ENCODE results near the gene SPDYE1. TPM values are rescaled to one million over a fixed set of nuclear protein-coding genes. Genes with fewer than 3 reads are reported as not detected.

Gene SPDYE1
- total RNA-seq, 1 donor, result not detected

DNA sequence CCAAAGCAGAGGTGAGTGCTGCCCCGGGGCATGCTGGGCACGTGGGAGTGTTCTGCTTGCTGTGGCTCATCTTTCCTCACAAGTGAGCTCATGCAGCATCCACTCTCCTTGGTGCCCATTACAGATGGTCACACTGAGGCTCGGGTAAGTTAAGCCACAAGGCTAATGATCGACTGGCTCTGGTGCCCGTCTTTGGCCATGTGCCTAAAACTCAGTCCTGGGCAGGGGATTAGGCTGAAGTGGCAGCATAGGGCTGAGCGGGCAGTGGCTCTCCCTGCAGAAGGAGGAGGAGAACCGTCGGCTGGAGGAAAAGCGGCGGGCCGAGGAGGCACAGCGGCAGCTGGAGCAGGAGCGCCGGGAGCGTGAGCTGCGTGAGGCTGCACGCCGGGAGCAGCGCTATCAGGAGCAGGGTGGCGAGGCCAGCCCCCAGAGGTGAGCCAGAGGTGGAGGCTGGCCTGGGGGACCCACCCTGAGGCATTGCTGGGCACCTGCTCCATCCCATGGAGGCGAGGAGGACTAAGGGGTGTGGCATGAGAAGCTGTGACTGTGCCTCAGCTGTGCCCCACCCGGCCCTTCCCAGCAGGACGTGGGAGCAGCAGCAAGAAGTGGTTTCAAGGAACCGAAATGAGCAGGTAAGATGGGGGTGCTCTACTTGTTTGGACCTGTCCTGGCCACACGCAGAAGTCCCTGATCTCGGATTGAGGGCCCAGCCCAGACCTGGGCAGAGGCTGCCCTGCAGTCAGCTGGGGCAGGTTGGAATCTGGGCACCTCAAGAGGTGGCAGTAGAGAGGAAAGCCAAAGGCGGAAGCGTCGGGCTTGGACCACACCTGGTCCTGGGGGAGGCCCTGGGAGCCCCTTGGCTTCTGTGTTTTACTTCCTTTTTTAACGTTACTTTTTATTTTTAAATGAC, 60.4 kb downstream of the SPDYE1 start:
- Histone ChIP-seq H3K4me3 (ENCODE audit: insufficient read depth, low read length) (no peak overlapping the region), H3K4me2 (ENCODE audit: insufficient read depth, low read length) (no peak overlapping the region), H3K36me3 (ENCODE audit: insufficient read depth, low read length) (peaks cover 70% of the 10 kb centered on the region), H3K9me3 (ENCODE audit: low read depth, low read length) (no peaks in the 10 kb centered on the region), H3K79me2 (ENCODE audit: insufficient read depth, low read length) (peaks cover 17% of the 10 kb centered on the region), H3K27ac (ENCODE audit: low read depth, low read length) (no peak overlapping the region), H3K27me3 (ENCODE audit: insufficient read depth, low read length) (no peaks in the 10 kb centered on the region), H3K4me1 (ENCODE audit: insufficient read depth, low read length) (no peaks in the 10 kb centered on the region), H4K20me1 (ENCODE audit: insufficient read depth, low read length) (peaks cover 36% of the 10 kb centered on the region), H2AFZ (ENCODE audit: low read length) (no peak overlapping the region)
- no peak for TF ChIP-seq CTCF (IDR thresholded peaks at IDR 0.05; ENCODE audit: extremely low read depth, low read depth, low read length)
- DNase-seq (ENCODE audit: insufficient read length, low spot score, missing footprints), result peak; percentile 56

GRCh38 chr7:44058759-44059218, 61.1 kb downstream of the SPDYE1 start:
- Histone ChIP-seq H4K20me1 (ENCODE audit: insufficient read depth, low read length) (peaks cover 36% of the 10 kb centered on the region), H3K9me3 (ENCODE audit: low read depth, low read length) (no peaks in the 10 kb centered on the region), H3K27me3 (ENCODE audit: insufficient read depth, low read length) (no peaks in the 10 kb centered on the region), H3K4me3 (ENCODE audit: insufficient read depth, low read length) (no peak overlapping the region), H3K4me2 (ENCODE audit: insufficient read depth, low read length) (no peak overlapping the region), H3K79me2 (ENCODE audit: insufficient read depth, low read length) (peaks cover 17% of the 10 kb centered on the region), H3K27ac (ENCODE audit: low read depth, low read length) (no peak overlapping the region), H3K36me3 (ENCODE audit: insufficient read depth, low read length) (peaks cover 66% of the 10 kb centered on the region), H3K4me1 (ENCODE audit: insufficient read depth, low read length) (no peaks in the 10 kb centered on the region), H2AFZ (ENCODE audit: low read length) (no peak overlapping the region)
- DNase-seq (ENCODE audit: insufficient read length, low spot score, missing footprints), result peak; percentile 58
- no peak for TF ChIP-seq CTCF (IDR thresholded peaks at IDR 0.05; ENCODE audit: extremely low read depth, low read depth, low read length)

DNA sequence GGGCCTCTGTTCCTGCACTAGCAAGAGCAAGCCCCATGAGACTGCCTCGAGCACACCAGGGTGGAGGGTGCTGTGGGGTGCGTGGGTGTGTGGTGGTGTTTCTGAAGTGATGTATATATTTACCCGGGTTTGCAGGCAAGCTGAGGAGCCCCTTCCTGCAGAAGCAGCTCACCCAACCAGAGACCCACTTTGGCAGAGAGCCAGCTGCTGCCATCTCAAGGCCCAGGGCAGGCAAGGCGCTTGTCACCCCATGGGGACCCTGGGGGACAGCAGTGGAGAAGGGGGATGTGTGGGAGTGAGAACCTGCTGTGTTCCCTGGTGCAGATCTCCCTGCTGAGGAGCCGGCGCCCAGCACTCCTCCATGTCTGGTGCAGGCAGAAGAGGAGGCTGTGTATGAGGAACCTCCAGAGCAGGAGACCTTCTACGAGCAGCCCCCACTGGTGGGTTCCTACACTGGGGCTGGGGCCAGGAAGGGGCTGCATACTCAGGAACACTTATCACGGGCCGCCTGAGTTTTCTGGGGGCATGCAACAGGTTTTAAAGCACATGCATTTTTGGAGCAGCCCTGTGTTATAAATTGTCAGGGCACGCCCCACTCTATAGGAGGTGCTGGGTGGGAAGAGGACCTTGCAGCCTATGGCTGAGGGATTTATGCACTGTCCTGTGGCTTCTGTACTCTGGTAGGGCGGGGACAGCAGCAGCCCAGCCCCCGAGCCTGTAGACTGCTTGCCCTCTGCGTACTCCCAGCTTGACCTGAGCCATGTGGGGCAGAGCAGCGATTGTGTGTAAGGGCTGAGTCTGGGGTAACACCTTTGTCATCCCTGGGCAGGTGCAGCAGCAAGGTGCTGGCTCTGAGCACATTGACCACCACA, 61.8 kb downstream of the SPDYE1 start:
- H3K27ac ChIP-seq (ENCODE audit: low read depth, low read length), result no peak overlapping the region
- no peaks in the 10 kb centered on the region for H3K4me1 ChIP-seq (ENCODE audit: insufficient read depth, low read length)
- peak; percentile 69 for DNase-seq (ENCODE audit: insufficient read length, low spot score, missing footprints)
- peaks cover 17% of the 10 kb centered on the region for H3K79me2 ChIP-seq (ENCODE audit: insufficient read depth, low read length)
- no peaks in the 10 kb centered on the region for H3K27me3 ChIP-seq (ENCODE audit: insufficient read depth, low read length)
- H2AFZ ChIP-seq (ENCODE audit: low read length), result no peak overlapping the region
- H3K4me3 ChIP-seq (ENCODE audit: insufficient read depth, low read length), result no peak overlapping the region
- peaks cover 36% of the 10 kb centered on the region for H4K20me1 ChIP-seq (ENCODE audit: insufficient read depth, low read length)
- TF ChIP-seq CTCF (IDR thresholded peaks at IDR 0.05; ENCODE audit: extremely low read depth, low read depth, low read length), result no peak
- H3K36me3 ChIP-seq (ENCODE audit: insufficient read depth, low read length), result peaks cover 66% of the 10 kb centered on the region
- H3K4me2 ChIP-seq (ENCODE audit: insufficient read depth, low read length), result no peak overlapping the region
- H3K9me3 ChIP-seq (ENCODE audit: low read depth, low read length), result no peaks in the 10 kb centered on the region

Other genes with a start within 250 kb of the SPDYE1 start
- gene BLVRA, start 239.2 kb upstream of the SPDYE1 start, total RNA-seq, result 20.6 and 21.5 TPM in 2 replicates
- gene MRPS24, start 128.4 kb upstream of the SPDYE1 start, total RNA-seq, result 69.0 and 93.7 TPM in 2 replicates
- 28.9 and 30.4 TPM in 2 replicates for gene URGCP, start 91.3 kb upstream of the SPDYE1 start, total RNA-seq
- gene UBE2D4, start 71.5 kb upstream of the SPDYE1 start, total RNA-seq, result 19.2 and 22.1 TPM in 2 replicates
- 97.5 and 105 TPM in 2 replicates for gene DBNL, start 46.8 kb downstream of the SPDYE1 start, total RNA-seq
- 0.29 and 0.36 TPM in 2 replicates for gene PGAM2, start 67.7 kb downstream of the SPDYE1 start, total RNA-seq
- gene POLM, start 84.6 kb downstream of the SPDYE1 start, total RNA-seq, result 35.9 and 40.9 TPM in 2 replicates
- gene AEBP1, start 106.4 kb downstream of the SPDYE1 start, total RNA-seq, result 219 and 267 TPM in 2 replicates
- gene POLD2, start 125.7 kb downstream of the SPDYE1 start, total RNA-seq, result 69.2 and 80.3 TPM in 2 replicates
- not detected in 2 replicates for gene MYL7, start 143.4 kb downstream of the SPDYE1 start, total RNA-seq
- gene GCK, start 191.5 kb downstream of the SPDYE1 start, total RNA-seq, result not detected in 2 replicates
- 90.1 and 95.2 TPM in 2 replicates for gene YKT6, start 203.1 kb downstream of the SPDYE1 start, total RNA-seq